ENCODE data around the gene SRSF3. TPM values are rescaled to one million over a fixed set of nuclear protein-coding genes. Genes with fewer than 3 reads are reported as not detected.
"Not testable (repeated sequence)": the region's sequence is repeated elsewhere in the genome, so short reads cannot be mapped to it uniquely, and the experiment has no call there.

Gene SRSF3
- polyA plus RNA-seq, 10 donors: 281 to 422 (median 312) TPM

DNA sequence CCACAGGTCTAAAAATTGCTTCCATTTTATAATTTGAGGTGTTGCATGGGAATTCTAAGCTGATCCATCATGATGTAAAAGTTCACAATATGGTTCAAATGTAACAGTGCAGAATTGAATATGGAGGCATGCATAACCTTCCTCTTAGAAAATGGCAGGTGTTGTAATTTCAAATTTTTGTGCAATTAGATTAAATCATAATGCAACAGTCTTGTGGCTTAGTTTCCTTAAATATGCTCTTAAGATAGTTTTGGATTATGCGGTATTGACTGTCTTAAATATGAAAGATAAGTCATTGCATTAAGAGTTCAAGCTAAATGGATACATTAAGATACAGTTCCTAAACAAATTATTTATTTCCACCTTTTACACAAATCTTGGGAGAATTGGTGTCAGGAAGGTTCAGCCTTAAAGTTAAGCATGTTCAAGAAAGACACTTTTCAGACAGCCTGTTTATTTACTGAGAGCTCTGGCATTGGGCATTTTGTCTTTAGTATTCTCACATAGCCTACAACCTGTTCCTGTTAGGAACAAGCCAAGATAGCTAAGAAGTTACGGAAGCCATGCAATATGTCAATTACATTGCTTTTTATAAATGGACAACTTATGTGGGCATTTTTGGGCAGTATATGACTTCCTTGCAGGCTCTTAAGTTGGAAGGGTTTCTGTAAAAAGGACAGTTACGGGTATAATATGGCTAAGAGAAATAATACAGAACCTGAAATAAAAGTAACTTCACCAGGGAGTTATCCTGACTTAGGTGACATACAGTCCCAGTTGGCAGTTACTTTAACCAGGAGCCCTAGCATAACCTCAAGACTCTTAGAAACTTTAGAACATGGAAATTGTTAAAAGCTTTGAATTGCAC is 9.3 kb downstream of the SRSF3 start:
- no peak for DNase-seq

DNA sequence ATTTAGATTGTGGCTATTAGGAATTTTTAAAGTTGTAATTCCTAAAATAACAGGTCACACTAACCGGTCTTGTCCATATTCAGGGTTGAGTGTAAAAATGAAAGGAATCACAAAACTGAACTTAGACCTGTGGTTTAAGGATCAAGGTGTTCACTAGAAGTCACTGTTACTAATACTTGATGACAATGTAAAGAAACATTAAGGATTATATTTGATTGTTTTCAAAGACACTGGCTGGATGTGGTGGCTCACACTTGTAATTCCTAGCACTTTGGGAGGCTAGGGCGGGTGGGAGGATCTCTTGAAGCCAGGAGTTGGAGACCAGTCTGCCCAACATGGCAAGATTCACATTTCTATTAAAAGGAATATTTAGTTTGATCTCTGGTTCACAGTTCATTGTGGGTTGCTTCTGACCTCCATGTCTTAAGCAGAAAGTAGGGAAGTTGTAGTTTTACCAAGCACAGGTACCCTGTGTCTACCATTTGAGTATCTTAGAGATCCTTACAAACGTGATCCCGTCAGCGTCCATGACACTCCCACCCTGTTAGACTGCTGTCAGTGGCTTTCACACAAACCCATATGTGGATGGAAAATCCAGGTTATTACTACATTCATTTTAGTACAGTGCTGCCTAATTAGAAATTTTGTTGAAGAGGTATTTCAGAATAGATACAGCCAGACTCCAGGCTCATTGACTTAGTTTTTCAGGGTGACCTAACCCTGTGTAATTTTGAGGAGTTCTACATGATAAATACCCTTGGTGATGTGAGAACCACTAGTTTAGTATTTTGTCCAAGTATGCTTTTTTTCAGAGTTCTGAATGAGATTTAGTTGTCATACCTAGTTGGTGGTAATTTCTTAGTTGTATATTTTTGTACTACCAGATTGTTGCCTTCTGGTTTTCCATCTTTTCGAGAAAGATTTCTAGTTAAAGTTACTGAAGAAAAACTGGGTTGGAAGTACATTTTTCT is 10.2 kb downstream of the SRSF3 start:
- no peak for DNase-seq

DNA sequence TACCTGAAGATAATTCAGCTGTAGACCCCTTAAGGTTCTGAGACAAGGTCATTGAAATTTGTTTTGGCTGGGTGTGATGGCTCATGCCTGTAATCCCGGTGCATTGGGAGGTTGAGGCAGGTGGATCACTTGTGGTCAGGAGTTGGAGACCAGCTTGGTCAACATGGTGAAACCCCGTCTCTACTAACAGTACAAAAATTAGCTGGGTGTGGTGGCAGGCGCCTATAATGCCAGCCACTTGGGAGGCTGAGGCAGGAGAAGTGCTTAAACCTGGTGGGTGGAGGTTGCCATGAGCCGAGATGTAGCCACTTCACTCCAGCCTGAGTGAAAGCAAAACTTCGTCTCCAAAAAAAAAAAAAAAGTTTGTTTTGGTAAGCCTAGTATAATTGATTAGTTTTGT is 11.0 kb downstream of the SRSF3 start:
- no peak for DNase-seq

DNA sequence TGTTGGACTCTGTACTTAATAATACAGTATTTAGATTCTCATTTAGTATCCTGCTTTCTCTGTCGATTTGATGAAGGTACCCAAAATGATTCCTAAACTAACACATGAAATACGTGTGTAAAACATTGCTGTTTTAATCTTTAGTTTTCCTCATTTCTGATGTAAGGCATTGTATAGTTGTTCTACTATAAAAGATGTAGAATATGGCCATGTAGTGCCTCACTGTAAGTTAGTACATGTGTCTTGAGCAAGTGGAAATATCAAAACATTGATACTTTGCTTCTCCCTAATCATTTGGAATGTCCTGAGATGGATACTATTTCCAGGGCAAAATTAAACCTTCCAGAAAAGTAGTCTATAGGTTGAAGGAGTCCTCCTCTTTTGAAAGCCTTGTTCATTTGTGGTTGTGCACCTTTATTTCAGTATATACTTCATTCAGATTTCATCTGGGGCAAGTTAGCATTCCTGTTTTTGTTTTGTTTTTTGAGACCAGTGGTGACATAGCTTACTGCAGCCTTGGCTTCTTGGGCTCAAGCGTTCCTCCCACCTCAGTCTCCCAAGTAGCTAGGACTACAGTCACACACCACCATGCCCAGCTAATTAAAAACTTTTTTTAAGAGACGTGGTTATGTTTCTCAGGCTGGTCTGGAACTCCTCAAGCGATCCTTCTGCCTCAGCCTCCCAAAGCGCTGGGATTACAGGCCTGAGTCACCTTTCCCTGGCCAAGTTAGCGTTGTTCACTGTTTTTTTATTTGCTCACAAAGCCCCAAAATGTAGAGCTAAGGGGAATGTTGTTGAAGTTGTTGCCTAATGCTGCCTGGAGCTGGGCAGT is 11.6 kb downstream of the SRSF3 start:
- DNase-seq: no peak

DNA sequence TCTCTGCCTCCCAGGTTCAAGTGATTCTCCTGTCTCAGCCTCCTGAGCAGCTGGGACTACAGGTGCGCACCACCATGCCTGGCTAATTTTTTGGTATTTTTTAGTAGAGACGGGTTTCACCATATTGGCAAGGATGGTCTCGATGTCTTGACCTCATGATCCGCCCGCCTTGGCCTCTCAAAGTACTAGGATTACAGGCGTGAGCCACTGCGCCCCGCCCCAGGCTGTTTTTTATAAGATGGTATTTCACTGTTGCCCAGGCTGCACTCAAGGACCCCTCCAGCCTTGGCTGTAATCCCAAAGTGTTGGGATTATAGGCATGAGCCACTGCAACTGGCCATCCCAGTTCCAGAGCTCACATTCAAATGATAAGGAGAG is 13.1 kb downstream of the SRSF3 start:
- not testable (repeated sequence) for DNase-seq

DNA sequence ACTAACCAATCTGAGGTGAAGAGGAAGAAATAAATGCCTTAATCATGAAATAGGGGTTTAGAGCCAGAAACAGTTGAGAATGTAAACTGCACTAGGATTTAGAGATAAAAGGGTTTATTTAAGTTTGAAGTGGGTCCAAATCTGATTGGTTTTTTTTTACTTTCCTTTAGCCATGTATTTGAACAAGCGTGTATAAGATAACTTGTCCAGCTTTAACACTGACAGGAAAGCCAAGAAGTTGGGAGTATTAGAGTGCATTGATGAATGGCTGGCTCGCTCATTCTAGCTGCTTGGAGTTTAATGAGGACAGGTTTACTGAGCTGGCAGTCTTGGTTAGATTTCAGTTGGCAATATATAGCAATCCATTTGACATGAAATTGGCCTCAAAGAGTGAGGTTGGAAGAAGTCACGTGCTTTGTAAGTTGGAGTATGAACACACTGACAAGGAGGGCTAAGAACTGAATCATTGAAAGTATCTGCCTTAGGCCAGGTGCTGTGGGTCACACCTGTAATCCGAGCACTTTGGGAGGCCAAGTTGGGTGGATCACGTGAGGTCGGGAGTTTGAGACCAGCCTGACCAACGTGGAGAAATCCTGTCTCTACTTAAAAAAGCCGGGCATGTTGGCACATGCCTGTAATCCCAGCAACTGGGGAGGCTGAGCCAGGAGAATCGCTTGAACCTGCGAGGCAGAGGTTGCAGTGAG is 13.7 kb downstream of the SRSF3 start:
- DNase-seq: no peak

DNA sequence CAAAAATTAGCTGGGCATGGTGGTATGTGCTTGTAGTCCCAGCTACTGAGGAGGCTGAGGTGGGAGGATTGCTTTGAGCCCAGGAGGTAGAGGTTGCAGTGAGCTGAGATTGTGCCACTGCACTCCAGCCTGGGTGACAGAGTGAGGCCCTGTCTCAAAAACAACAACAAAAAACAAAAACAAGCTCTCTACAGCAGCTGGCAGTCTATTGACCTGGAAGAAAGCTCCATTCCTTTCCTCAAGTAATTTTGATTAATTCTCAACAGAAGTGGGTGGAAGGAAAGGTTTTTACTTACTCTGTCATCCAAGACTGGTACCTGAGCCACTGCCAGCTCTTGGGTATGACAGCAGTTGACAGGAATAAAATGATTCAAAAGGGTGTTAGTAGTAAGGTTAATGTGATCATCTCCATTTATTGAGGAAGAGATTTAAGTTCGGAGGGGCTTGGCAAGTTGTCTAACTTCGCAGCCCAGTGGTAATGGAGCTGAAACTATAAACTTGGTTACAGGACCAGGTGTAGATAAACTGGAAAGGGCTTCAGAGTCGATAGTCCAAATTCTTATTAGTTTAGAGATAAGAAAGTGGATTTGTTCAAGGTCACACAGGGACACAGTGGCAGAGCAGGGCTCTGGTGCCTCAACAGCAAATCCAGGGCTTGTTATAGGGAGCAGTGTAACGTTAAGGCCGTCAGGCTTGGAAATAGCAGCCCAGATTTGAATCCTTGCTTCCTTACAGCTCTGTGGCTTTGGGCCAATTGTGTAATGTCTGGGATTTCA is 14.8 kb downstream of the SRSF3 start:
- DNase-seq: no peak

DNA sequence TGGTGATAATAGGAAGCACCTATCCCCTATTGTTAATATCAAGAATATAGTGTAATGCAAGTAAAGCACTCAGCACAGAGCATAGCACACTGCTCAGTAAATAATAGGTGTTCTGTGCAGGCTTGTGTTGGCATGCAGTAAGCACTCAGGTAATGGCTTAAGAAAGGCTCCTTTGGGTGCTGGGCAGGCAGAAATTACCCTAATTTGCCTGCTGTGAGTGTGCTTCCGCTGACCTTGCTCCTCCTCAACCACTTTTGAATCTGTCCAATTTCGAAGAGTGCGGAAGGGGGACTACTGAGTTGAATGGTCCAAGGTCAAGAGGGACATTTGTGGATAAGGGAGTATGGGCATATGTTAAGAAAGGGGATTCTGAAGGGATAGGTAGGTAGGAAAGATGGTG is 15.4 kb downstream of the SRSF3 start:
- DNase-seq: no peak

DNA sequence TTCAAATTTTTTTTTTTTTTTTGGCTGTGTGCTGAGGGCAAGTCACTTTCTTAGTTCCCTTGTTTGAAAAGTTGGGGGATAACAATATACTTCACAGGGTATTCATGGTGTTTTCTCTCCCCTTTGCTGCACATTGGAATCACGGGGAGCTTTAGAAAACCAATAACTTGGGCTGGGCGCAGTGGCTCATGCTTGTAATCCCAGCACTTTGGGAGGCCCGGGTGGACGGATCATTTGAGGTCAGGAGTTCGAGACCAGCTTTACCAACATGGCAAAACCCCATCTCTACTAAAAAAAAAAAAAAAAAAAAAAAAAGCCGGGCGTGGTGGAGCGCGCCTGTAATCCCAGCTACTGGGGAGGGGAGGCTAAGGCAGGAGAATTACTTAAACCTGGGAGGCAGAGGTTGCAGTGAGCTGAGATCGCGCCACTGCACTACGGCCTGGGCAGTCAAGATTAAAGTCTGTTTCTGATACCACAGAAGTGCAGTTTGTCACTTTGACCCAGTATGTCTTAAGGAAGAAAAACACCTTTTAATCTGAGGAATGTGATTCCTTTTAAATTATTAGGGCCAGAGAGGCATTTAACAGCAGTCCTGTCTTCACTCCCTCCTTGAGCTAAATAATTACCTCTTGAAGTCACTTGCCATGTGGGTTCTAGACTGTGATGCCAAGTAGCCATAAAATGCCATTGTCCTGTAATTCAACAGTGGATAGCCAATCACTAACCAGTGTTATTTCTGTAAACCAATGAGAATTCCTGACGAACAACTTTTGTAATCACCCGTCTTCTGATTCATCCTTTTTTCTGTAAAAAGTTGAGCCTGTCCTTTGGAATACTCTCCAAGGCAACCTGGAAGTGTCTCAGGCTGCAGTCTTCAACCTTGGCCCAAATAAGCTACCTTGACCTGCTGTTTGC is 16.1 kb downstream of the SRSF3 start:
- DNase-seq: no peak

DNA sequence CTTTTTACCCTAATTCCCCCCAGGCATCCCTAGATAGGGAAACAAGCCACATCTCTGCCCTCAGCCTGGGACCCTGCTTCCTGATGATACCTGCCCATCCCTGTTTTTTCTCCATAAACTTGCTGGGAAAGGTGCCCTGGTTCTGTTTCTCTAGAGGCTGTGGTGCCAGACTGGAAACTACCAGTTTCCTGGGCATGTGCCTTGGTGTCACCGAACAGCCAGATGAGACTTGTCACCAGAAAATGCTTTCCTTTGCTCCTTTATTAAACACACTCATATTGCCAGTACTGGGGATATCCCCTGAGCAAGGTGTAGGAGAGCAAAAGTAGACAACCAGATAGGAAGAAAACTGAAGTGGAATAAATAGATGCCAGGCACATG is 16.8 kb downstream of the SRSF3 start:
- DNase-seq: no peak

DNA sequence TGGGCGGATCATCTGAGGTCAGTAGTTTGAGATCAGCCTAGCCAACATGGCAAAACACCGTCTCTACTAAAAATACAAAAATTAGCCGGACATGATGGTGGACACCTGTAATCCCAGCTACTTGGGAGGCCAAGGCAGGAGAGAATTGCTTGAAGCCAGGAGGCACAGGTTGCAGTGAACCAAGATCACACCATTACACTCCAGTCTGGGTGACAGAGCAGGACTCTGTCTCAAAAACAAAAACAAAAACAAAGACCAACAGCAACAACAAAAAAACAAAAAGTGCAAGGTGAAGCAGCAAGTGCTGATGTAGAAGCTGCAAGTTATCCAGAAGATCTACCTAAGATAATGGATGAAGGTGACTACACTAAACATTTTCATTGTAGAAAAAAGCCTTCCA is 17.5 kb downstream of the SRSF3 start:
- not testable (repeated sequence) for DNase-seq

DNA sequence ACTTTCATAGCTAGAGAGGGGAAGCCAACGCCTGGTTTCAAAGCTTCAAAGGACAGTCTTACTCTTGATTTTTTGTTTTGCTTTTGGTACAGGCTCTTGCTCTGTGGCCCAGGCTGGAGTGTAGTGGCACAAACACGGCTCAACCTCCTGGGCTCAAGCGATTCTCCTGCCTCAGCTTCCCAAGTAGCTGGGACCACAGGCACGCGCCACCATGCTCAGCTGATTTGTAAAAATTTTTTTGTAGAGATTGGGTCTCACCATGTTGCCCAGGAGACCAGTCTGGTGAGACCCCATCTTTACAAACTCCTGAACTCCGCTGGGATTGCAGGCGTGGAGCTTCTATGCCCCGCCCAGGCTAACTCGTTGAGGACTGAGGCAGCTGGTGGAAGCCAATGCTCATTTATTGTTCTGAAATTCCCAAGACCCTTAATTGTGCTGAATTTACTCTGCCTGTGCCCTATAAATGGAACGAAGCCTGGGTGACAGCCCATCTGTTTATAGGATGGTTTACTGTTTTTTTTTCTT is 18.0 kb downstream of the SRSF3 start:
- no peak for DNase-seq

DNA sequence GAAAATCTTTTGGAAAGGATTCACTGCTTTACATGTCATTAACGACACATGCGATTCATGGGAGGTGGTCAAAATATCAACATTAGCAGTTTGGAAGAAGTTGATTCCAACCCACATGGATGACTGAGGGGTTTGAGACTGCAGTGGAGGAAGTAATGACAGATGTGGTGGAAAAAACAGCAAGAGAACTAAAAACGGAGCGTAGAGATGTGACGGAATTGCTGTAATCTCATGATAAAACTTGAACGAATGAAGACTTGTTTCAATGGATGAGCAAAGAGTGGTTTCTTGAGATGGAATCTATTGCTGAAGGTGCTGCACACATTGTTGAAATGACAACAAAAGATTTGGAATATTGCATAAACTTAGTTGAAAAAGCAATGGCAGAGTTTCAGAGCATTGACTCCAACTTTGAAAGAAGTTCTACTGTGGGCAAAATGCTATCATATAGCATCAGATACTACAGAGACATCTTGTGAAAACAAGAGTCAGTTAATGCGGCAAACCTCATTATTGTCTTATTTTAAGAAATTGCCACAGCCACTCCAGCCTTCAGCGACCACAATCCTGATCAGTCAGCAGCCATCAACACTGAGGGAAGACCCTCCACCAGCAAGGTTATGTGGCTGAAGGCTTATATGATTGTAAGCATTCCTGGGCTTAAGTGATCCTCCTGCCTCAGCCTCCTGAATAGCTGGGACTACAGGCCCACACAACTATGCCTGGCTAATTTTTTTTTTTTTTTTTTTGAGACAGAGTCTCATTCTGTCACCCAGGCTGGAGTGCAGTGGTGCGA is 19.2 kb downstream of the SRSF3 start:
- DNase-seq: no peak

DNA sequence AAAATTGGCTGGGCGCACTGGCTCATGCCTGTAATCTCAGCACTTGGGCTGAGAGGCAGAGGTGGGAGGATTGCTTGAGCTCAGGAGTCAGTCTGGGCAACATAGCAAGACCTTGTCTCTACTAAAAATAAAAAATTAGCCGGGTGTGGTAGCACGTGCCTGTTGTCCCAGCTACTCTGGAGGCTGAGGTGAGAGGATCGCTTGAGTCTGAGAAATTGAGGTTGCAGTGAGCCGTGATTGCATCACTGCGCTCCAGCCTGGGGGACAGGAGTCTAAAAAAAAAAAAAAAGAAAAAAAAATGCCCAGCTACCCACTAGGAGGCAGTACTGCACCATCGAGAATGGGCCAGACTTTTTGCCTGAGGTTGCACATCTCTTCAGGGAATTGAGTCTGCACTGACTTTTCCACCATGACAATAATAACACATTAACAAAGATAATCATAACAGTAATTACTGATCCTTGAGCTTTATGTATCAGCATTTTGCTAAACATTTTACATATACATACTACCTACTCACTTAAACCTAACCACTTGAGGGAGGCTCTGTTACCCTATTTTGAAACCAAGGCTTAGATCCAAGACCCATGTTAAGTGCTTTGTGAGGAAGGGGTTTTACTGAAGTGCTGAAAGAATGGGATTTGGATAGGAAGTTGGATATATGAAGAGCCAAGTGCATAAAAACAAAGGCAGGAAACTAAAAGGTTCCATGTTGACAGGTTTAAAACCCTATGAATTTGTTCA is 21.0 kb downstream of the SRSF3 start:
- peak in 1 of 3 donors; percentile 68 for DNase-seq

DNA sequence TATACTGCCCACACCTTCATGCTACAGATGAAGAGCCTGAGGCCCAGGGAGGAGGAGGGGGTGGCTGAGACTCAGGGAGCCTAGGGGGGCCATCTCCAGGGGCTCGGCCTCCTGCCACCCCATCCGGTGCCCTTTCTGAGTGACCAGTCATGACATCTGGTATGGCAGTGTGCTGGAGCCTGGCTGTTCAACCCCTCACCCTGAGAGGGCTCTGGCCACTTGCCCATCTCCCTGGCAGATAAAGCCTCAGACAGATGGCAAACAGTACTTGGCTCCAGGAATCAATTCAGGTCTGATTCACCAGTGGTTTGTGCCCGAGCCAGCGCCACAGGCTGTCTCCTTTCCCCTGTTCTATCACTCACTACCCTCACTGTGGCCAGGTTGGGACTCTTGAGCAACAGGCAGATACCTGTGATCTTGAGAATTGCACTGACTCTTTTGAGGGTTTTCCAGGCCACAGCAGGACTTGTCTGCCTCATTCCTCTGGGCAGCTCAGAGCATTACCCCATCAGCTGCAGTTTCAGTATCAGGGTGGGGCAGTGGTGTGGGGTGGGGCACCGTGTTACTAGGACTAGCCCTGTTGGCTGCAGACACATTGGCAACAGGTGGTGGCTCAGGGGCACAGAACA is 22.8 kb downstream of the SRSF3 start:
- peak in 1 of 3 donors; percentile 49 for DNase-seq

DNA sequence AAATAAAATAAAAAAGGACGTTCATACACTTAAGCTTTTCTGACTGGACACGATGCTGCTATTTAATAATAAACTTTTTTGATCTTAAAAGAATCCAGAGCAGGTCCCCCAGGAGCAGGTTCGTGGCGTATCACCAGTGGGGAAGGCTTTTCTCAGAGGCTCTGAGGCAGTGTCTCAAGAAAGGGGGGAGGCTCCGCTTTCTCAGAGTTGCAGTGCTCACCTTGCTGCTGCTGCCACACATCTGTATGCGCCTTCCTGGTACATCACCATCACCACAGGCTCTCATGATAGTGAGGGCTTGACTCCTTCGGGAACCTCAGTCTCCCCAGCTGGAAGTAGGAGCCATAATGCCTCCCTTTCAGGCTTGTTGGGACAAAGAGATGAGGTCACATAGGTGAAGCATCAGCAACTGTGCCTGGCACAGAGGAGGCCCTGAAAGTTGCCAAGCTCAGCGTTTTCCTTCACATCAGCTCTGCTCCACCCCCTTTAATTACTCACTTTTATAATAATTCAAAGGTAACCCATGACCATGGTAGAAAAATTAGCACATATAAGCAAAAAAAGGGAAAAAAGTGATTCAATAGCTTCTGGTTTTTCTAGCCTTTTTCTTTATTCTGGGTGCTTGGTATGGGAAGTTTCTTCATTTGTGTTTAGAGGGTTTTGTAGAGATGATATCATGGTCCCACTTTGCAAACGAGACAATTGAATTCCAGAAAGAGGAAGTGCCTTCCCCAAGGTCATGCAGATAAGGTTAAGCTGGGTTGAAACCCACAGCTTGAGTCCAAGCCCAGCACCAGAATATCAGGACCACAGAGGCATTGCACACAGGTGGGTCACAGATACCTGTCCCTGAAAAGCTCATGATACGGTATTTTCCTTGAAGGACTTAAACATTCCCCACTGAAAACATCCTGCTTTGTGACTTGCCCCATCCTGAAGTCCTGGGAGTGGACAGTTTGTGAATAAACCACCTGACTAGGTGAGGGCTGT is 24.5 kb downstream of the SRSF3 start:
- no peak for DNase-seq
